ENCODE data around the gene MS4A6E.
A peak's percentile ranks its signal among the peaks of the same experiment; 100 is the strongest.

The MS4A6E gene

DNA sequence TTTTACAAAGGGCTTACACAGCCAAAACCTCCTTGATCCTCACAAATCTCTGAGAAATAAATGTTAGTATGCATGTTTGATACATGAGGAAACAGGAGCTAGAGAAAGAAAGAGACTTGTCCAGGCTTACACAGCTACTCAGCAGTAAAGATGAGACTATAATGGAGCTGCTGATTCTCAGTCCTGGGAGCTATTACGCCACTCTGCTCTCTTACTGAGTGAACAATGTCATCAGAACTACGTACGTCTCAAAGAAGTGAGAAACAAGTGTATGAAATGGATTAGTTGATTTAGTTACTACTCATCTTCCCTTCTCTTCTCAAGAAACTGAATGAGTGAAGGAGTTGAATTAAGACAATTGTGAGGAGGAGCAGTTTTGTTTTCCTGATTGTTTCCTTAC lies 12.3 kb downstream of the MS4A6E start:
- TF ChIP-seq POLR2AphosphoS5 (IDR thresholded peaks at IDR 0.05; ENCODE audit: low read depth) (no peak), SPI1 (IDR thresholded peaks at IDR 0.05; ENCODE audit: borderline replicate concordance, low read depth) (no peak)
- DNase-seq (ENCODE audit: low read depth in 1 of 2, low spot score in 1 of 2) = no peak
- no peaks in the 10 kb centered on the region for H3K27me3 ChIP-seq (ENCODE audit: insufficient read depth, poor library complexity, severe bottlenecking)
- no peak overlapping the region for H3K27ac ChIP-seq (replicated peaks)
- no peak overlapping the region for H3K4me3 ChIP-seq (replicated peaks; ENCODE audit: insufficient read depth, low read length)

- no peaks in the 10 kb centered on the region for H3K27me3 ChIP-seq (ENCODE audit: insufficient read depth, poor library complexity, severe bottlenecking)
- TF ChIP-seq GABPA (IDR thresholded peaks at IDR 0.05; ENCODE audit: low read depth) (no peak), CTCF (IDR thresholded peaks at IDR 0.05; ENCODE audit: insufficient read depth, low read length) (peak; percentile 42)
- DNase-seq (ENCODE audit: low read depth in 1 of 2, low spot score in 1 of 2) = no peak
- no peak overlapping the region for H3K4me3 ChIP-seq (replicated peaks; ENCODE audit: insufficient read depth, low read length)
- H3K27ac ChIP-seq (replicated peaks) = no peak overlapping the region
These were observed 16.1 kb downstream of the MS4A6E start for GRCh38 chr11:60343094-60343704.

- Histone ChIP-seq H3K27me3 (ENCODE audit: insufficient read depth, poor library complexity, severe bottlenecking) (no peaks in the 10 kb centered on the region), H3K27ac (replicated peaks) (no peak overlapping the region), H3K4me3 (replicated peaks; ENCODE audit: insufficient read depth, low read length) (no peak overlapping the region)
- TF ChIP-seq CTCF (IDR thresholded peaks at IDR 0.05; ENCODE audit: insufficient read depth, low read length) (no peak), POLR2AphosphoS5 (IDR thresholded peaks at IDR 0.05; ENCODE audit: low read depth) (no peak), GABPA (IDR thresholded peaks at IDR 0.05; ENCODE audit: low read depth) (no peak), SPI1 (IDR thresholded peaks at IDR 0.05; ENCODE audit: borderline replicate concordance, low read depth) (no peak), REST (IDR thresholded peaks at IDR 0.05; ENCODE audit: insufficient replicate concordance, low read depth) (no peak)
- DNase-seq (ENCODE audit: low read depth in 1 of 2, low spot score in 1 of 2) = no peak
These were observed 17.1 kb downstream of the MS4A6E start for GRCh38 chr11:60344146-60344545.

DNA sequence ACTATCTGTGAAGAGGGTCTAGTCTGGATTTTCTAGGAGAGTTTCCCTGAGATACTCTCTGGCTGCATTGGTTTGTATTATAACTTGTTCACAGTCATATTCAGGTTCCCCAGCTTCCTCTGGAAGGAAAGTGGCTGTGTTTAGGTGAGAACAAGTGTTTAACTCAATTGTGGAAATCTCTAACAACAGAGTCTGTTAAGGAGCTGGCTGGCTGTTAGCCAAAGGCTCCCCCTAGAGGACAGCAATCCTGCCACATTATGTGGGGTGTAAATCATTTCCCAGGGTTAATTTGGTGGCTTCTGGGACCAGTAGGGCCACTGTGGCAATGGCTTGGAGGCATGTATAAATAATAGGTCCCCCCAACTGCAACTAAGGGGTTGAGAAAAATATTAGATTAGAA lies 18.4 kb downstream of the MS4A6E start:
- Histone ChIP-seq H3K27ac (replicated peaks) (no peak overlapping the region), H3K4me3 (replicated peaks; ENCODE audit: insufficient read depth, low read length) (no peak overlapping the region), H3K27me3 (ENCODE audit: insufficient read depth, poor library complexity, severe bottlenecking) (no peaks in the 10 kb centered on the region)
- TF ChIP-seq REST (IDR thresholded peaks at IDR 0.05; ENCODE audit: insufficient replicate concordance, low read depth) (no peak), SPI1 (IDR thresholded peaks at IDR 0.05; ENCODE audit: borderline replicate concordance, low read depth) (no peak), CTCF (IDR thresholded peaks at IDR 0.05; ENCODE audit: insufficient read depth, low read length) (peak; percentile 40), GABPA (IDR thresholded peaks at IDR 0.05; ENCODE audit: low read depth) (no peak), POLR2AphosphoS5 (IDR thresholded peaks at IDR 0.05; ENCODE audit: low read depth) (no peak)
- peak in 1 of 2 experiments; percentile 50 for DNase-seq (ENCODE audit: low read depth in 1 of 2, low spot score in 1 of 2)
